ENCODE data around the gene GTSE1.

The GTSE1 gene

DNA sequence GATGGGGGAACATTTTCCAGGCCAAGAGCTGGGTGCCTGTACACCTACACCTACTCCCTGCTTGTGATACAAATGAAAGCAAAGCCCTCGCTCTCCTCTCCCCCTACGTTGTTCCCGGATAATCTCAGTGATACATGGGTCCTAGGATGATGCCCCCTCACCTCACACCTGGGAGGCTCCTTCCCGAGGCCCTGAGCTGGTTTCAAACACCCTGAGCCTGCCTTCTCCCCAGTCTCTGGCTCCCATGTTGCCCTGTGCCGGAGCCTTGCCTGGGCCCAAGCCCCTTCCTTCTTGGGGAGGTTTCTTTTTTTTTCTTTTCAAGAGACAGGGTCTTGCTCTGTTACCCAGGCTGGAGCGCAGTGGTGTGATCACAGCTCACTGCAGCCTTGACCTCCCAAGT lies 62.1 kb downstream of the GTSE1 start:
- no peaks in the 10 kb centered on the region for H3K36me3 ChIP-seq (ENCODE audit: low read length)
- no peaks in the 10 kb centered on the region for H3K27me3 ChIP-seq (ENCODE audit: low read length)
- H4K20me1 ChIP-seq (ENCODE audit: low read depth, low read length): no peaks in the 10 kb centered on the region

DNA sequence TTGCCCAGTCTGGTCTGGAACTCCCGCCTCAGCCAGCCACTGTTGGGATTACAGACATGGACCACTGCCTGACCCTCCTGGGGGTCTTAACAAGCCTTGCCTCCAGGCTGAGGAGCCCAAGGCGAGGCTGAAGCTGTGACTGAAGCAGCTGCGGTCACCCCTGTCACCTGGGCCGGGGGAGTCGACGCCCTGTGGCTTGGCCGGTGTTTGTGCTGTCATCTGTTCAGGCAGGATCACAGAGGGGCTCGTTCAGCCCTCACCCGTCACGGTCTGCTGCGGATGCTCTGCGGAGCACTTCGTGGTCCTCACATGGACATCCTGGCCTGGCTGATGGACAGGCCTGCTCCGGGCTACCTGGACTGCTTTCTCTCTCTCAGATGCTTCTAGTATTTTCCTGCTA lies 62.7 kb downstream of the GTSE1 start:
- Histone ChIP-seq H3K9me2 (replicated peaks; ENCODE audit: insufficient read depth, low read length) (no peaks in the 10 kb centered on the region), H4K20me1 (ENCODE audit: low read depth, low read length) (no peaks in the 10 kb centered on the region), H3K79me2 (ENCODE audit: insufficient read depth, low read length) (no peaks in the 10 kb centered on the region), H3K27me3 (ENCODE audit: low read length) (no peaks in the 10 kb centered on the region), H3K27ac (ENCODE audit: low read depth, low read length) (no peak overlapping the region), H3K36me3 (ENCODE audit: low read length) (no peaks in the 10 kb centered on the region), H3K4me3 (ENCODE audit: insufficient read depth, low read length, poor library complexity, severe bottlenecking) (no peak overlapping the region), H3K9ac (ENCODE audit: low read length) (no peak overlapping the region), H3K9me3 (ENCODE audit: insufficient read depth, low read length) (no peaks in the 10 kb centered on the region), H3F3A (ENCODE audit: insufficient read depth) (peaks cover 11% of the 10 kb centered on the region), H2AFZ (ENCODE audit: low read depth, low read length, severe bottlenecking) (no peak overlapping the region), H3K4me2 (ENCODE audit: low read depth, low read length, poor library complexity, severe bottlenecking) (no peak overlapping the region)
- TF ChIP-seq, protein P1, sequence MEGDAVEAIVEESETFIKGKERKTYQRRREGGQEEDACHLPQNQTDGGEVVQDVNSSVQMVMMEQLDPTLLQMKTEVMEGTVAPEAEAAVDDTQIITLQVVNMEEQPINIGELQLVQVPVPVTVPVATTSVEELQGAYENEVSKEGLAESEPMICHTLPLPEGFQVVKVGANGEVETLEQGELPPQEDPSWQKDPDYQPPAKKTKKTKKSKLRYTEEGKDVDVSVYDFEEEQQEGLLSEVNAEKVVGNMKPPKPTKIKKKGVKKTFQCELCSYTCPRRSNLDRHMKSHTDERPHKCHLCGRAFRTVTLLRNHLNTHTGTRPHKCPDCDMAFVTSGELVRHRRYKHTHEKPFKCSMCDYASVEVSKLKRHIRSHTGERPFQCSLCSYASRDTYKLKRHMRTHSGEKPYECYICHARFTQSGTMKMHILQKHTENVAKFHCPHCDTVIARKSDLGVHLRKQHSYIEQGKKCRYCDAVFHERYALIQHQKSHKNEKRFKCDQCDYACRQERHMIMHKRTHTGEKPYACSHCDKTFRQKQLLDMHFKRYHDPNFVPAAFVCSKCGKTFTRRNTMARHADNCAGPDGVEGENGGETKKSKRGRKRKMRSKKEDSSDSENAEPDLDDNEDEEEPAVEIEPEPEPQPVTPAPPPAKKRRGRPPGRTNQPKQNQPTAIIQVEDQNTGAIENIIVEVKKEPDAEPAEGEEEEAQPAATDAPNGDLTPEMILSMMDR (IDR thresholded peaks at IDR 0.05; ENCODE audit: insufficient read depth, low read length, poor library complexity, severe bottlenecking): no peak
- no peak for TF ChIP-seq EZH2phosphoT487 (conservative IDR thresholded peaks at IDR 0.05; ENCODE audit: low read length)

More for the DNA sequence above, 62.1 kb downstream of the GTSE1 start:
- Histone ChIP-seq H3K4me3 (ENCODE audit: insufficient read depth, low read length, poor library complexity, severe bottlenecking) (no peak overlapping the region), H2AFZ (ENCODE audit: low read depth, low read length, severe bottlenecking) (no peak overlapping the region), H3F3A (ENCODE audit: insufficient read depth) (peaks cover 11% of the 10 kb centered on the region), H3K27ac (ENCODE audit: low read depth, low read length) (no peak overlapping the region), H3K9me2 (replicated peaks; ENCODE audit: insufficient read depth, low read length) (no peaks in the 10 kb centered on the region), H3K9ac (ENCODE audit: low read length) (no peak overlapping the region), H3K9me3 (ENCODE audit: insufficient read depth, low read length) (no peaks in the 10 kb centered on the region), H3K79me2 (ENCODE audit: insufficient read depth, low read length) (no peaks in the 10 kb centered on the region), H3K4me2 (ENCODE audit: low read depth, low read length, poor library complexity, severe bottlenecking) (no peak overlapping the region)
- no peak for TF ChIP-seq EZH2phosphoT487 (conservative IDR thresholded peaks at IDR 0.05; ENCODE audit: low read length)
- TF ChIP-seq, protein P1 (IDR thresholded peaks at IDR 0.05; ENCODE audit: insufficient read depth, low read length, poor library complexity, severe bottlenecking): no peak

DNA sequence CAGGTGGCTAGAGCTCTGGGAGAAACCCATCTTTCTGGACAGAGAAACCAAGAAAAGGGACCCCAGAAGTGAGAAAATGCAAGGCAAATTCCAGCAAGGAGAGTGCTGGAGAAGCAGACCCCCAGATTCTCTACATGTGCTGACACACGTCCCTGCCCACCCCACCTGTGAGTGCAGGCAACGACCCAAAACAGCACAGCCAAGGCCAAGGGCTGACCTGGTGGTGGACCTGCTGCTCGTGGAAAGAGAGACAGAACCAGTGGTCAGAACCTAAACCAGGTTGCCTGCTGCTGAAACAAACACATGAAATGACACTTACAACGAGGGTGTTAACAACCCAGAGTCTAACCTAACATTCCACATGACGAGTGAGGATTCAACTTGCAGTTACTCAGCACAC lies 63.4 kb downstream of the GTSE1 start:
- H4K20me1 ChIP-seq (ENCODE audit: low read depth, low read length): no peaks in the 10 kb centered on the region
- H3F3A ChIP-seq (ENCODE audit: insufficient read depth): peaks cover 11% of the 10 kb centered on the region
- H3K79me2 ChIP-seq (ENCODE audit: insufficient read depth, low read length): no peaks in the 10 kb centered on the region
- no peak overlapping the region for H3K4me2 ChIP-seq (ENCODE audit: low read depth, low read length, poor library complexity, severe bottlenecking)
- no peak overlapping the region for H3K9ac ChIP-seq (ENCODE audit: low read length)
- no peaks in the 10 kb centered on the region for H3K36me3 ChIP-seq (ENCODE audit: low read length)
- no peaks in the 10 kb centered on the region for H3K27me3 ChIP-seq (ENCODE audit: low read length)
- H3K9me2 ChIP-seq (replicated peaks; ENCODE audit: insufficient read depth, low read length): no peaks in the 10 kb centered on the region
- H2AFZ ChIP-seq (ENCODE audit: low read depth, low read length, severe bottlenecking): no peak overlapping the region
- TF ChIP-seq EZH2phosphoT487 (conservative IDR thresholded peaks at IDR 0.05; ENCODE audit: low read length): no peak
- TF ChIP-seq, protein P1 (IDR thresholded peaks at IDR 0.05; ENCODE audit: insufficient read depth, low read length, poor library complexity, severe bottlenecking): no peak
- no peak overlapping the region for H3K27ac ChIP-seq (ENCODE audit: low read depth, low read length)
- no peak overlapping the region for H3K4me3 ChIP-seq (ENCODE audit: insufficient read depth, low read length, poor library complexity, severe bottlenecking)
- no peaks in the 10 kb centered on the region for H3K9me3 ChIP-seq (ENCODE audit: insufficient read depth, low read length)

Data from SU-DHL-6 (cell line).